HepG2 (cell line): ENCODE results near the gene TCEANC2. TPM values are rescaled to one million over a fixed set of nuclear protein-coding genes. Genes with fewer than 3 reads are reported as not detected.

Source experiments
- HHEX ChIP-seq: IDR thresholded peaks from 2 replicates; pipeline ENCODE4 v1.6.1; 2016; ENCODE audit warnings: control low read depth
- KLF6 ChIP-seq: IDR thresholded peaks from 2 replicates; pipeline ENCODE4 v1.8.0; 2016; ENCODE audit warnings: missing biosample characterization, missing genetic modification reagents
- LCORL ChIP-seq, 2 experiments: fragments of 450-650 bp in 1 of 2; sonication (generic) in 1 of 2; formaldehyde crosslinking in 1 of 2; IDR thresholded peaks; 2 replicates each; pipeline versions ENCODE4 v1.5.0 to v1.6.1; 2017 to 2020; ENCODE audit warnings: antibody characterized with exemption in 1 of 2, missing genetic modification reagents in 1 of 2
- NR2F2 ChIP-seq: IDR thresholded peaks from 2 replicates; pipeline ENCODE4 v1.6.1; 2012; ENCODE audit warnings: low read depth, inconsistent platforms, borderline replicate concordance
- PAF1 ChIP-seq: IDR thresholded peaks from 2 replicates; pipeline ENCODE4 v1.6.1; 2016; ENCODE audit warnings: missing genetic modification reagents, missing compliant biosample characterization
- SAP130 ChIP-seq: IDR thresholded peaks from 2 replicates; pipeline ENCODE4 v1.6.1; 2016; ENCODE audit warnings: low read depth
- SIX4 ChIP-seq: sonication (generic); formaldehyde crosslinking; IDR thresholded peaks from 2 replicates; pipeline ENCODE4 v1.4.0; 2020; ENCODE audit warnings: missing genetic modification reagents
- SOX13 ChIP-seq, 3 experiments: fragments of 450-650 bp in 1 of 3; sonication (generic) in 1 of 3; formaldehyde crosslinking in 1 of 3; IDR thresholded peaks in 2 of 3; conservative IDR thresholded peaks in 1 of 3; 2 replicates each; pipeline versions ENCODE4 v1.5.0 to v1.6.1; 2016 to 2020; ENCODE audit warnings: antibody characterized with exemption in 1 of 3, mild to moderate bottlenecking in 1 of 3, missing compliant biosample characterization in 1 of 3, missing genetic modification reagents in 1 of 3, moderate library complexity in 1 of 3
- ZEB1 ChIP-seq: IDR thresholded peaks from 2 replicates; pipeline ENCODE4 v1.6.1; 2012; ENCODE audit warnings: mild to moderate bottlenecking, low read depth, inconsistent platforms; ENCODE audit not compliant: insufficient replicate concordance
- ZFP37 ChIP-seq: sonication (generic); formaldehyde crosslinking; IDR thresholded peaks from 2 replicates; pipeline ENCODE4 v1.4.0; 2020; ENCODE audit warnings: missing genetic modification reagents, borderline replicate concordance
- ZNF703 ChIP-seq: sonication (generic); formaldehyde crosslinking; IDR thresholded peaks from 2 replicates; pipeline ENCODE4 v1.5.1; 2020; ENCODE audit warnings: missing genetic modification reagents, mild to moderate bottlenecking, moderate library complexity, borderline replicate concordance
- ZNF709 ChIP-seq: sonication (generic); formaldehyde crosslinking; IDR thresholded peaks from 2 replicates; pipeline ENCODE4 v1.5.0; 2020; ENCODE audit warnings: mild to moderate bottlenecking, missing genetic modification reagents
- polyA plus RNA-seq, 8 experiments: library from polyadenylated mRNA; depleted of rRNA in 3 of 8; stranded (reverse) in 7 of 8; unstranded in 1 of 8; fragments of >200 nt; fragmentation: Illumina TruSeq in 4 of 8; extraction: Trizol in 4 of 8; gene quantifications; 2 replicates each; pipeline versions ENCODE4 v1.2.1 to v1.2.3, GENCODE V29; 2011 to 2016; ENCODE audit warnings: low read depth in 4 of 8, missing spikeins in 1 of 8, mixed read lengths in 1 of 8; ENCODE audit not compliant: insufficient read depth in 1 of 8
- total RNA-seq, 5 experiments: library from RNA; depleted of rRNA; stranded (reverse); fragments of >200 nt; fragmentation: Illumina TruSeq; extraction: Trizol; gene quantifications; 2 replicates each; pipeline ENCODE4 v1.2.3, GENCODE V29; 2016; ENCODE audit warnings: low read depth in 1 of 5
- TF ChIP-seq, protein P1 (sequence below): IDR thresholded peaks from 2 replicates; pipeline ENCODE4 v1.4.0; 2020; ENCODE audit warnings: mild to moderate bottlenecking, missing genetic modification reagents
- TF ChIP-seq, protein P2 (sequence below): sonication (generic); IDR thresholded peaks from 2 replicates; pipeline ENCODE4 v1.6.1; 2016; ENCODE audit warnings: low read depth, borderline replicate concordance
- TF ChIP-seq, protein P3 (sequence below): sonication (generic); formaldehyde crosslinking; IDR thresholded peaks from 2 replicates; pipeline ENCODE4 v1.4.0; 2020; ENCODE audit warnings: missing genetic modification reagents, mild to moderate bottlenecking, borderline replicate concordance
- TF ChIP-seq, protein P4 (sequence below): sonication (generic); formaldehyde crosslinking; IDR thresholded peaks from 2 replicates; pipeline ENCODE4; 2020; ENCODE audit warnings: missing genetic modification reagents, mild to moderate bottlenecking, borderline replicate concordance

TCEANC2 gene
- total and polyA plus RNA-seq, 2 of the 13 experiments (the other 11 are each of a cell fraction or from before 2014, with no cell fraction given), result 3.8 to 5.0 TPM

DNA sequence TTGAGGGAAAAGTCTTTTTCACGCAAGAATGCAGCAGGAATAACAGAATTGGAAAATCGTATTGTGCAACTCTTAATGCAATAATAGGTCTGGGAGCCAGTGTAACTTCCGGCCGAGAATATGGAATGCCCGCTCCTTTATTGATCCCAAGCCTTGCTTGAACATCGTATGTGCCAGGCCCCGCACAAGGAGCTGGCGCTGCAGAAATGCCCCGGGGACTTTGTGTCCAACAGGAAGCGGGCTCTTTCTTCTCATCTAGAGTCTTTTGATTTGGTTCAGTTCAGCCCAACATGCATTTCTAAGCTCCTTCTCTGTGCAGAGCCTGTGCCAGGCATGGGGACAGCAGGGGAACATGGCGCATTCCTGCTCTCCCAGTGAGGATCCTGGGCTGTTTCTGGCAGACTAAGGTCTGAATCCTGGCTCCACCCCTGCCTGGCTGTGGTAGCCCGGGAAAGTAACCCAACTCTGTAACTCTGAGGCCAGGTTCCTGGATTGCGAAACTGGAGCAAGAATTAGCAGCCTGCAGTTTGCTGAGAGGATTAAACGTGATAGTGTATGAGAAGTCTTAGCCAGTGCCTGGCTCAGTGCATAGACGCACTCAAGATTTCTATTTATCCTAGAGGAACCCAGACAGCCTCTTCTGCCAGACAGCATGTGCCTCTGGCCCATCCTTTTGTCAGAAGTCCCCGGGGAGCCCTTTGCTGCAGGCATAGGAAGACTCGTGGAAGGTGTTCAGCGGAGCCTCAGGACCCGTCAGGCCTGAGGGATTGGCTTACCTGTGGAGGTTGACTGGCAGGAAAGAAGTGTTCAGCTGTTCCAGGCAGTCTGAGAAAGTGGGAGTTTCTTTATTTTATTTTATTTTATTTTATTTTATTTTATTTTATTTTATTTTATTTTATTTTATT lies 100.4 kb downstream of the TCEANC2 start (continued):
- TF ChIP-seq, protein P1, sequence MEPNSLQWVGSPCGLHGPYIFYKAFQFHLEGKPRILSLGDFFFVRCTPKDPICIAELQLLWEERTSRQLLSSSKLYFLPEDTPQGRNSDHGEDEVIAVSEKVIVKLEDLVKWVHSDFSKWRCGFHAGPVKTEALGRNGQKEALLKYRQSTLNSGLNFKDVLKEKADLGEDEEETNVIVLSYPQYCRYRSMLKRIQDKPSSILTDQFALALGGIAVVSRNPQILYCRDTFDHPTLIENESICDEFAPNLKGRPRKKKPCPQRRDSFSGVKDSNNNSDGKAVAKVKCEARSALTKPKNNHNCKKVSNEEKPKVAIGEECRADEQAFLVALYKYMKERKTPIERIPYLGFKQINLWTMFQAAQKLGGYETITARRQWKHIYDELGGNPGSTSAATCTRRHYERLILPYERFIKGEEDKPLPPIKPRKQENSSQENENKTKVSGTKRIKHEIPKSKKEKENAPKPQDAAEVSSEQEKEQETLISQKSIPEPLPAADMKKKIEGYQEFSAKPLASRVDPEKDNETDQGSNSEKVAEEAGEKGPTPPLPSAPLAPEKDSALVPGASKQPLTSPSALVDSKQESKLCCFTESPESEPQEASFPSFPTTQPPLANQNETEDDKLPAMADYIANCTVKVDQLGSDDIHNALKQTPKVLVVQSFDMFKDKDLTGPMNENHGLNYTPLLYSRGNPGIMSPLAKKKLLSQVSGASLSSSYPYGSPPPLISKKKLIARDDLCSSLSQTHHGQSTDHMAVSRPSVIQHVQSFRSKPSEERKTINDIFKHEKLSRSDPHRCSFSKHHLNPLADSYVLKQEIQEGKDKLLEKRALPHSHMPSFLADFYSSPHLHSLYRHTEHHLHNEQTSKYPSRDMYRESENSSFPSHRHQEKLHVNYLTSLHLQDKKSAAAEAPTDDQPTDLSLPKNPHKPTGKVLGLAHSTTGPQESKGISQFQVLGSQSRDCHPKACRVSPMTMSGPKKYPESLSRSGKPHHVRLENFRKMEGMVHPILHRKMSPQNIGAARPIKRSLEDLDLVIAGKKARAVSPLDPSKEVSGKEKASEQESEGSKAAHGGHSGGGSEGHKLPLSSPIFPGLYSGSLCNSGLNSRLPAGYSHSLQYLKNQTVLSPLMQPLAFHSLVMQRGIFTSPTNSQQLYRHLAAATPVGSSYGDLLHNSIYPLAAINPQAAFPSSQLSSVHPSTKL, result no peak
- TF ChIP-seq KLF6 (CRISPR knock-in tag), result no peak
- TF ChIP-seq ZFP37 (CRISPR knock-in tag), result no peak
- TF ChIP-seq, protein P2, sequence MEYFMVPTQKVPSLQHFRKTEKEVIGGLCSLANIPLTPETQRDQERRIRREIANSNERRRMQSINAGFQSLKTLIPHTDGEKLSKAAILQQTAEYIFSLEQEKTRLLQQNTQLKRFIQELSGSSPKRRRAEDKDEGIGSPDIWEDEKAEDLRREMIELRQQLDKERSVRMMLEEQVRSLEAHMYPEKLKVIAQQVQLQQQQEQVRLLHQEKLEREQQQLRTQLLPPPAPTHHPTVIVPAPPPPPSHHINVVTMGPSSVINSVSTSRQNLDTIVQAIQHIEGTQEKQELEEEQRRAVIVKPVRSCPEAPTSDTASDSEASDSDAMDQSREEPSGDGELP, result no peak
- TF ChIP-seq HHEX (CRISPR knock-in tag), result no peak
- no peak for TF ChIP-seq NR2F2
- TF ChIP-seq, protein P3, sequence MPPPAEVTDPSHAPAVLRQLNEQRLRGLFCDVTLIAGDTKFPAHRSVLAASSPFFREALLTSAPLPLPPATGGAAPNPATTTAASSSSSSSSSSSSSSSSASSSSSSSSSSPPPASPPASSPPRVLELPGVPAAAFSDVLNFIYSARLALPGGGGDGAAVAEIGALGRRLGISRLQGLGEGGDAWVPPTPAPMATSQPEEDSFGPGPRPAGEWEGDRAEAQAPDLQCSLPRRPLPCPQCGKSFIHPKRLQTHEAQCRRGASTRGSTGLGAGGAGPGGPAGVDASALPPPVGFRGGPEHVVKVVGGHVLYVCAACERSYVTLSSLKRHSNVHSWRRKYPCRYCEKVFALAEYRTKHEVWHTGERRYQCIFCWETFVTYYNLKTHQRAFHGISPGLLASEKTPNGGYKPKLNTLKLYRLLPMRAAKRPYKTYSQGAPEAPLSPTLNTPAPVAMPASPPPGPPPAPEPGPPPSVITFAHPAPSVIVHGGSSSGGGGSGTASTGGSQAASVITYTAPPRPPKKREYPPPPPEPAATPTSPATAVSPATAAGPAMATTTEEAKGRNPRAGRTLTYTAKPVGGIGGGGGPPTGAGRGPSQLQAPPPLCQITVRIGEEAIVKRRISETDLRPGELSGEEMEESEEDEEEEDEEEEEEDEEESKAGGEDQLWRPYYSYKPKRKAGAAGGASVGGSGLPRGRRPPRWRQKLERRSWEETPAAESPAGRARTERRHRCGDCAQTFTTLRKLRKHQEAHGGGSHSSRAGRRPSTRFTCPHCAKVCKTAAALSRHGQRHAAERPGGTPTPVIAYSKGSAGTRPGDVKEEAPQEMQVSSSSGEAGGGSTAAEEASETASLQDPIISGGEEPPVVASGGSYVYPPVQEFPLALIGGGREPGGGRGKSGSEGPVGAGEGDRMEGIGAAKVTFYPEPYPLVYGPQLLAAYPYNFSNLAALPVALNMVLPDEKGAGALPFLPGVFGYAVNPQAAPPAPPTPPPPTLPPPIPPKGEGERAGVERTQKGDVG (CRISPR knock-in tag), result no peak
- TF ChIP-seq ZEB1, result no peak
- TF ChIP-seq ZNF703, result no peak
- TF ChIP-seq SAP130 (CRISPR knock-in tag), result peak; percentile 37; the same call in 1 of the 2 replicates
- no peak for TF ChIP-seq PAF1 (CRISPR knock-in tag)
- TF ChIP-seq, protein P4, sequence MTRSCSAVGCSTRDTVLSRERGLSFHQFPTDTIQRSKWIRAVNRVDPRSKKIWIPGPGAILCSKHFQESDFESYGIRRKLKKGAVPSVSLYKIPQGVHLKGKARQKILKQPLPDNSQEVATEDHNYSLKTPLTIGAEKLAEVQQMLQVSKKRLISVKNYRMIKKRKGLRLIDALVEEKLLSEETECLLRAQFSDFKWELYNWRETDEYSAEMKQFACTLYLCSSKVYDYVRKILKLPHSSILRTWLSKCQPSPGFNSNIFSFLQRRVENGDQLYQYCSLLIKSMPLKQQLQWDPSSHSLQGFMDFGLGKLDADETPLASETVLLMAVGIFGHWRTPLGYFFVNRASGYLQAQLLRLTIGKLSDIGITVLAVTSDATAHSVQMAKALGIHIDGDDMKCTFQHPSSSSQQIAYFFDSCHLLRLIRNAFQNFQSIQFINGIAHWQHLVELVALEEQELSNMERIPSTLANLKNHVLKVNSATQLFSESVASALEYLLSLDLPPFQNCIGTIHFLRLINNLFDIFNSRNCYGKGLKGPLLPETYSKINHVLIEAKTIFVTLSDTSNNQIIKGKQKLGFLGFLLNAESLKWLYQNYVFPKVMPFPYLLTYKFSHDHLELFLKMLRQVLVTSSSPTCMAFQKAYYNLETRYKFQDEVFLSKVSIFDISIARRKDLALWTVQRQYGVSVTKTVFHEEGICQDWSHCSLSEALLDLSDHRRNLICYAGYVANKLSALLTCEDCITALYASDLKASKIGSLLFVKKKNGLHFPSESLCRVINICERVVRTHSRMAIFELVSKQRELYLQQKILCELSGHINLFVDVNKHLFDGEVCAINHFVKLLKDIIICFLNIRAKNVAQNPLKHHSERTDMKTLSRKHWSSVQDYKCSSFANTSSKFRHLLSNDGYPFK, result no peak; the same call in 1 of the 2 replicates
- TF ChIP-seq ZNF709 (CRISPR knock-in tag), result no peak
- TF ChIP-seq SOX13 (IDR thresholded peaks at IDR 0.05), result no peak
- no peak for TF ChIP-seq SOX13 (CRISPR knock-in tag; conservative IDR thresholded peaks at IDR 0.05 in 1 of 2, IDR thresholded peaks at IDR 0.05 in 1 of 2)
- no peak for TF ChIP-seq SIX4
- no peak for TF ChIP-seq LCORL (IDR thresholded peaks at IDR 0.05)
- TF ChIP-seq LCORL (CRISPR knock-in tag; IDR thresholded peaks at IDR 0.05), result no peak
